KMS-11 (cell line): ENCODE data around the gene SPATS2.
A peak's percentile ranks its signal among the peaks of the same experiment; 100 is the strongest.

Experiments
- H2AFZ ChIP-seq: fragments of 200-600 bp; sonication (generic); 2 replicates; pipeline ENCODE4 v1.6.1; 2016; ENCODE audit warnings: antibody characterized with exemption, mixed run types, low read depth
- H3K27ac ChIP-seq: fragments of 200-600 bp; sonication (generic); 2 replicates; pipeline ENCODE4 v1.6.1; 2016; ENCODE audit warnings: mild to moderate bottlenecking, mixed run types
- H3K27me3 ChIP-seq: fragments of 200-600 bp; sonication (generic); 2 replicates; pipeline ENCODE4 v1.6.1; 2017; ENCODE audit warnings: mild to moderate bottlenecking, low read depth, mixed run types, moderate library complexity; ENCODE audit not compliant: insufficient read depth
- H3K36me3 ChIP-seq: fragments of 200-600 bp; sonication (generic); 2 replicates; pipeline ENCODE4 v1.6.1; 2017; ENCODE audit warnings: mild to moderate bottlenecking, mixed run types; ENCODE audit not compliant: insufficient read depth
- H3K4me1 ChIP-seq: fragments of 200-600 bp; sonication (generic); 2 replicates; pipeline ENCODE4 v1.6.1; 2016; ENCODE audit warnings: mild to moderate bottlenecking, low read depth, mixed run types; ENCODE audit not compliant: poor library complexity, severe bottlenecking
- H3K4me2 ChIP-seq: fragments of 200-600 bp; sonication (generic); 2 replicates; pipeline ENCODE4 v1.7.0; 2016; ENCODE audit warnings: mild to moderate bottlenecking, mixed run types
- H3K4me3 ChIP-seq: fragments of 200-600 bp; sonication (generic); IDR thresholded peaks from 2 replicates; pipeline ENCODE4 v1.6.1; 2017; ENCODE audit warnings: low read depth, low read length, mixed read lengths; ENCODE audit not compliant: insufficient read depth
- H3K79me2 ChIP-seq: fragments of 200-600 bp; sonication (generic); 2 replicates; pipeline ENCODE4 v1.6.1; 2016; ENCODE audit warnings: low read depth, mixed run types; ENCODE audit not compliant: insufficient read depth
- H3K9ac ChIP-seq: fragments of 200-600 bp; sonication (generic); 2 replicates; pipeline ENCODE4 v1.6.1; 2016; ENCODE audit warnings: mild to moderate bottlenecking, mixed run types
- H4K20me1 ChIP-seq: fragments of 200-600 bp; sonication (generic); 2 replicates; pipeline ENCODE4 v1.6.1; 2016; ENCODE audit warnings: mild to moderate bottlenecking, mixed run types; ENCODE audit not compliant: insufficient read depth
- CTCF ChIP-seq: fragments of 200-600 bp; sonication (generic); conservative IDR thresholded peaks from 2 replicates; pipeline ENCODE4 v1.6.1; 2017; ENCODE audit warnings: low read depth, mild to moderate bottlenecking, antibody characterized with exemption, low read length, moderate library complexity, mixed read lengths

The SPATS2 gene

GRCh38 chr12:49349266-49349665 lies 18.0 kb upstream of the SPATS2 start:
- H3K79me2 ChIP-seq: no peaks in the 10 kb centered on the region
- H3K27me3 ChIP-seq: peaks cover 33% of the 10 kb centered on the region
- H3K27ac ChIP-seq: no peak overlapping the region
- no peak overlapping the region for H3K9ac ChIP-seq
- H2AFZ ChIP-seq: no peak overlapping the region
- peaks cover 28% of the 10 kb centered on the region for H3K4me1 ChIP-seq
- no peak overlapping the region for H3K4me3 ChIP-seq
- H3K36me3 ChIP-seq: no peaks in the 10 kb centered on the region
- no peaks in the 10 kb centered on the region for H4K20me1 ChIP-seq
- H3K4me2 ChIP-seq: no peak overlapping the region
- TF ChIP-seq CTCF: no peak

- Histone ChIP-seq H3K9ac (no peak overlapping the region), H3K27ac (no peak overlapping the region), H2AFZ (no peak overlapping the region), H3K27me3 (peaks cover 4% of the 10 kb centered on the region; the same call in 1 of the 2 replicates), H3K4me1 (peaks cover 8% of the 10 kb centered on the region), H3K79me2 (no peaks in the 10 kb centered on the region), H3K4me2 (no peak overlapping the region), H3K36me3 (no peaks in the 10 kb centered on the region), H4K20me1 (no peaks in the 10 kb centered on the region), H3K4me3 (no peak overlapping the region)
- TF ChIP-seq CTCF: no peak
Measured at GRCh38 chr12:49352351-49352750, 14.9 kb upstream of the SPATS2 start.

- Histone ChIP-seq H3K27ac (no peak overlapping the region), H3K79me2 (no peaks in the 10 kb centered on the region), H3K9ac (no peak overlapping the region), H2AFZ (no peak overlapping the region), H3K4me3 (no peak overlapping the region), H3K27me3 (0 out of 2 replicates have a peak, but pooled peaks cover 3% of the 10 kb centered on the region), H3K36me3 (no peaks in the 10 kb centered on the region), H3K4me1 (peaks cover 13% of the 10 kb centered on the region), H4K20me1 (no peaks in the 10 kb centered on the region), H3K4me2 (no peak overlapping the region)
- TF ChIP-seq CTCF: no peak
Measured at GRCh38 chr12:49355913-49356312, 11.3 kb upstream of the SPATS2 start.

- H3K79me2 ChIP-seq: no peaks in the 10 kb centered on the region
- H3K4me3 ChIP-seq: no peak overlapping the region
- peaks cover 13% of the 10 kb centered on the region for H3K4me1 ChIP-seq
- peak; percentile 84 for TF ChIP-seq CTCF
- H4K20me1 ChIP-seq: no peaks in the 10 kb centered on the region
- H3K4me2 ChIP-seq: no peak overlapping the region
- no peak overlapping the region for H2AFZ ChIP-seq
- H3K27ac ChIP-seq: no peak overlapping the region
- 0 out of 2 replicates have a peak, but pooled peaks cover 3% of the 10 kb centered on the region for H3K27me3 ChIP-seq
- no peaks in the 10 kb centered on the region for H3K36me3 ChIP-seq
- H3K9ac ChIP-seq: no peak overlapping the region
Measured at GRCh38 chr12:49357103-49357678, 10.1 kb upstream of the SPATS2 start.
